ENCODE results near the gene BAZ2B. TPM values are rescaled to one million over a fixed set of nuclear protein-coding genes. Genes with fewer than 3 reads are reported as not detected.
A peak's percentile ranks its signal among the peaks of the same experiment; 100 is the strongest.

Gene BAZ2B
- total and polyA plus RNA-seq, 2 of the 13 experiments (the other 11 are each of a cell fraction or from before 2014, with no cell fraction given) = 14.0 to 15.1 TPM

- Histone ChIP-seq H3K27ac (ENCODE audit: extremely low read length, insufficient read depth, low read length) (no peak overlapping the region), H3K4me3 (replicated peaks in 1 of 3; ENCODE audit: insufficient read depth in 1 of 3, low read depth in 2 of 3, low read length in 3 of 3) (no peak overlapping the region), H2AFZ (ENCODE audit: low read length) (no peak overlapping the region), H3K9me3 (ENCODE audit: low read length) (no peaks in the 10 kb centered on the region), H3K79me2 (ENCODE audit: insufficient read depth, low read length) (peaks cover 39% of the 10 kb centered on the region), H3K36me3 (replicated peaks in 1 of 2; ENCODE audit: control insufficient read depth in 1 of 2, insufficient read depth in 2 of 2, low read length in 2 of 2) (no peaks in the 10 kb centered on the region), H3K27me3 (ENCODE audit: control insufficient read depth in 1 of 2, insufficient read depth in 2 of 2, low read length in 2 of 2) (no peaks in the 10 kb centered on the region; a peak in 1 of 5 replicates), H3K9ac (ENCODE audit: insufficient read depth, low read depth, low read length) (no peak overlapping the region), H4K20me1 (ENCODE audit: insufficient read depth, low read length) (no peaks in the 10 kb centered on the region), H3K4me2 (ENCODE audit: low read depth, low read length) (peak overlapping the region; percentile 18; the same call in 1 of the 2 replicates), H3K4me1 (ENCODE audit: insufficient read depth, low read length) (peaks cover 37% of the 10 kb centered on the region)
- intact Hi-C loops (cut with micrococcal nuclease; ENCODE audit: unreplicated experiment) (loop anchor here (10.0 kb wide), 1 partner anchor 182 kb away; the partner anchor contains the start of gene CD302), in situ Hi-C loops (cut with HindIII; ENCODE audit: extremely low pct_ligation_motif_present, low pct_unique_long_range_greater_than_20kb) (no loop called here)
- no peak for DNase-seq (ENCODE audit: low spot score)
- 96% methylated on average over 1 of the region's 1 CpG for WGBS (ENCODE audit: low lambda C conversion rate)
- TF ChIP-seq REPIN1 (CRISPR knock-in tag; IDR thresholded peaks at IDR 0.05; ENCODE audit: borderline replicate concordance, low read depth) = no peak
- CTCF ChIA-PET (ENCODE audit: low intra/inter-chr PET ratio, low total read pairs) = no interaction called here
- ATAC-seq = no peak
- BruUV-seq (replicated peaks) = no TSS peak
- no peak for FAIRE-seq
- POLR2A ChIA-PET = interaction anchor here (5.1 kb wide), 1 partner anchor 100 kb away, joined by 66 read pairs; the partner anchor contains the start of gene MARCHF7
Measured at GRCh38 chr2:159612255-159612901, 4.0 kb downstream of the BAZ2B start.

- ATAC-seq (peak; percentile 63), DNase-seq (ENCODE audit: low spot score) (peak; percentile 28), FAIRE-seq (no peak)
- no TSS peak for BruUV-seq (replicated peaks)
- WGBS (ENCODE audit: low lambda C conversion rate) = 92% methylated on average over 4 of the region's 4 CpGs
- in situ Hi-C loops (cut with HindIII; ENCODE audit: extremely low pct_ligation_motif_present, low pct_unique_long_range_greater_than_20kb) (no loop called here), intact Hi-C loops (cut with micrococcal nuclease; ENCODE audit: unreplicated experiment) (loop anchor here (10.0 kb wide), 1 partner anchor 185 kb away; the partner anchor contains the start of gene CD302)
- H3K27ac ChIP-seq (ENCODE audit: extremely low read length, insufficient read depth, low read length) = no peak overlapping the region
- H3K36me3 ChIP-seq (replicated peaks in 1 of 2; ENCODE audit: control insufficient read depth in 1 of 2, insufficient read depth in 2 of 2, low read length in 2 of 2) = no peaks in the 10 kb centered on the region
- no peaks in the 10 kb centered on the region for H3K9me3 ChIP-seq (ENCODE audit: low read length)
- no peak overlapping the region for H3K9ac ChIP-seq (ENCODE audit: insufficient read depth, low read depth, low read length)
- H4K20me1 ChIP-seq (ENCODE audit: insufficient read depth, low read length) = no peaks in the 10 kb centered on the region
- CTCF ChIA-PET (ENCODE audit: low intra/inter-chr PET ratio, low total read pairs) = no interaction called here
- H3K4me3 ChIP-seq (replicated peaks in 1 of 3; ENCODE audit: insufficient read depth in 1 of 3, low read depth in 2 of 3, low read length in 3 of 3) = no peak overlapping the region
- no peaks in the 10 kb centered on the region; a peak in 1 of 5 replicates for H3K27me3 ChIP-seq (ENCODE audit: control insufficient read depth in 1 of 2, insufficient read depth in 2 of 2, low read length in 2 of 2)
- H3K4me2 ChIP-seq (ENCODE audit: low read depth, low read length) = no peak overlapping the region
- POLR2A ChIA-PET = interaction anchor here (1.3 kb wide), 1 partner anchor 18 kb away, joined by 3 read pairs; no protein-coding TSS in a partner anchor
- peaks cover 38% of the 10 kb centered on the region for H3K79me2 ChIP-seq (ENCODE audit: insufficient read depth, low read length)
- TF ChIP-seq RBAK (CRISPR knock-in tag; IDR thresholded peaks at IDR 0.05) = peak; percentile 87
- TF ChIP-seq PRDM10 (CRISPR knock-in tag; IDR thresholded peaks at IDR 0.05; ENCODE audit: low read depth) = peak; percentile 49; the same call in 1 of the 2 replicates
- TF ChIP-seq ZNF354B (CRISPR knock-in tag; IDR thresholded peaks at IDR 0.05) = 0 out of 2 replicates have a peak, but pooled peaks have one; percentile 24
- 0 out of 2 replicates have a peak, but pooled peaks have one; percentile 21 for TF ChIP-seq PBX2 (CRISPR knock-in tag; IDR thresholded peaks at IDR 0.05)
- no peak for TF ChIP-seq NFIC (IDR thresholded peaks at IDR 0.05; ENCODE audit: low read length)
- no peak overlapping the region for H2AFZ ChIP-seq (ENCODE audit: low read length)
- H3K4me1 ChIP-seq (ENCODE audit: insufficient read depth, low read length) = peaks cover 37% of the 10 kb centered on the region
Measured at GRCh38 chr2:159609811-159610549, 6.4 kb downstream of the BAZ2B start.
